Measurements from ENCODE around the gene IPPK. TPM values are rescaled to one million over a fixed set of nuclear protein-coding genes. Genes with fewer than 3 reads are reported as not detected.

The IPPK gene
- total RNA-seq (2014; rRNA removed; shearing (Covaris generic)) (17.8 and 18.3 TPM in 2 replicates), polyA plus RNA-seq (2016; fragmentation: Nextera tagmentation; extraction: Ambion mirVana) (10.4 and 10.7 TPM in 2 replicates)

- Histone ChIP-seq H2AFZ (peak within 1 kb of the TSS; percentile 65), H3K79me2 (ENCODE audit: insufficient read depth) (peaks cover 59% of the 10 kb centered on the region), H3K27me3 (replicated peaks; ENCODE audit: insufficient read depth) (no peaks in the 10 kb centered on the region), H3K9me3 (ENCODE audit: low read depth) (no peaks in the 10 kb centered on the region), H3K36me3 (ENCODE audit: low read depth) (0 out of 2 replicates have a peak, but pooled peaks cover 4% of the 10 kb centered on the region), H3K4me3 (peak within 1 kb of the TSS; percentile 90), H3K9ac (peak within 1 kb of the TSS; percentile 99), H3K4me2 (ENCODE audit: unreplicated experiment) (peak within 1 kb of the TSS; percentile 89), H3K27ac (peak within 1 kb of the TSS; percentile 99), H3F3A (ENCODE audit: insufficient read depth) (peaks cover 31% of the 10 kb centered on the region), H3K4me1 (ENCODE audit: insufficient read depth) (peaks cover 33% of the 10 kb centered on the region), H3K9me2 (ENCODE audit: insufficient read depth) (no peaks in the 10 kb centered on the region), H4K20me1 (ENCODE audit: insufficient read depth) (no peaks in the 10 kb centered on the region)
- peak; percentile 100 for DNase-seq
- in situ Hi-C loops (cut with MboI) = no loop called here
- TF ChIP-seq EZH2 (IDR thresholded peaks at IDR 0.05; ENCODE audit: insufficient read depth, poor library complexity, severe bottlenecking) (no peak), EZH2phosphoT487 (IDR thresholded peaks at IDR 0.05; ENCODE audit: insufficient read depth, low read depth) (no peak)
- 1% methylated on average over 65 to 70 of the region's 75 CpGs for WGBS, 2 experiments (ENCODE audit: low coverage in 1 of 2, low lambda C conversion rate in 2 of 2, missing lambda C conversion rate in 2 of 2)
Observed at GRCh38 chr9:92669890-92670708, at the start of gene IPPK. Gene IPPK (minus strand): TSS chr9:92670131. CDS start chr9:92669988, 143 bp downstream.

GRCh38 chr9:92719028-92719647 lies 49.2 kb upstream of the IPPK start:
- Histone ChIP-seq H3K9me2 (ENCODE audit: insufficient read depth) (no peaks in the 10 kb centered on the region), H3K4me2 (ENCODE audit: unreplicated experiment) (no peak overlapping the region)
- in situ Hi-C loops (cut with MboI) = no loop called here

GRCh38 chr9:92718086-92719001 lies 48.4 kb upstream of the IPPK start:
- WGBS, 2 experiments (ENCODE audit: low coverage in 1 of 2, low lambda C conversion rate in 2 of 2, missing lambda C conversion rate in 2 of 2) = 87 to 90% methylated on average over 36 to 39 of the region's 40 CpGs
- Histone ChIP-seq H3K9ac (no peak overlapping the region), H3K4me1 (ENCODE audit: insufficient read depth) (no peaks in the 10 kb centered on the region), H3K27me3 (replicated peaks; ENCODE audit: insufficient read depth) (no peaks in the 10 kb centered on the region), H3K36me3 (ENCODE audit: low read depth) (peaks cover 8% of the 10 kb centered on the region; the same call in 1 of the 2 replicates), H3K27ac (no peak overlapping the region), H2AFZ (no peak overlapping the region), H3K79me2 (ENCODE audit: insufficient read depth) (peaks cover 7% of the 10 kb centered on the region), H3K4me2 (ENCODE audit: unreplicated experiment) (no peak overlapping the region), H4K20me1 (ENCODE audit: insufficient read depth) (no peaks in the 10 kb centered on the region), H3F3A (ENCODE audit: insufficient read depth) (no peaks in the 10 kb centered on the region), H3K9me3 (ENCODE audit: low read depth) (no peaks in the 10 kb centered on the region), H3K4me3 (no peak overlapping the region), H3K9me2 (ENCODE audit: insufficient read depth) (no peaks in the 10 kb centered on the region)
- TF ChIP-seq EZH2 (IDR thresholded peaks at IDR 0.05; ENCODE audit: insufficient read depth, poor library complexity, severe bottlenecking) (no peak), EZH2phosphoT487 (IDR thresholded peaks at IDR 0.05; ENCODE audit: insufficient read depth, low read depth) (no peak)
- DNase-seq = no peak
- in situ Hi-C loops (cut with MboI) = no loop called here

More at GRCh38 chr9:92719028-92719647, 49.2 kb upstream of the IPPK start:
- H3K79me2 ChIP-seq (ENCODE audit: insufficient read depth) = peaks cover 12% of the 10 kb centered on the region
- H3K27ac ChIP-seq = no peak overlapping the region
- no peak for TF ChIP-seq EZH2phosphoT487 (IDR thresholded peaks at IDR 0.05; ENCODE audit: insufficient read depth, low read depth)
- H3K4me1 ChIP-seq (ENCODE audit: insufficient read depth) = no peaks in the 10 kb centered on the region
- no peak overlapping the region for H3K4me3 ChIP-seq
- no peak for DNase-seq
- no peak overlapping the region for H2AFZ ChIP-seq
- 94 to 96% methylated on average over 34 of the region's 34 CpGs for WGBS, 2 experiments (ENCODE audit: low coverage in 1 of 2, low lambda C conversion rate in 2 of 2, missing lambda C conversion rate in 2 of 2)
- H3F3A ChIP-seq (ENCODE audit: insufficient read depth) = no peaks in the 10 kb centered on the region
- no peak overlapping the region for H3K9ac ChIP-seq
- no peaks in the 10 kb centered on the region for H3K27me3 ChIP-seq (replicated peaks; ENCODE audit: insufficient read depth)
- H3K9me3 ChIP-seq (ENCODE audit: low read depth) = no peaks in the 10 kb centered on the region
- H3K36me3 ChIP-seq (ENCODE audit: low read depth) = peaks cover 6% of the 10 kb centered on the region; the same call in 1 of the 2 replicates
- no peaks in the 10 kb centered on the region for H4K20me1 ChIP-seq (ENCODE audit: insufficient read depth)

Data from GM23248 (cell line).